GM19043 (cell line): ENCODE measurements around the gene IDH1.
"Not testable (repeated sequence)": the region's sequence is repeated elsewhere in the genome, so short reads cannot be mapped to it uniquely, and the experiment has no call there.

Experiments
- ATAC-seq: cut with Tn5 transposase; IDR thresholded peaks from one replicate; pipeline ENCODE4 v1.9.1; 2021; ENCODE audit warnings: low read depth; ENCODE audit not compliant: unreplicated experiment

IDH1 gene

GRCh38 chr2:208222351-208222750 is 32.5 kb downstream of the IDH1 start:
- no peak for ATAC-seq

GRCh38 chr2:208221873-208222272 is 33.0 kb downstream of the IDH1 start:
- not testable (repeated sequence) for ATAC-seq

DNA sequence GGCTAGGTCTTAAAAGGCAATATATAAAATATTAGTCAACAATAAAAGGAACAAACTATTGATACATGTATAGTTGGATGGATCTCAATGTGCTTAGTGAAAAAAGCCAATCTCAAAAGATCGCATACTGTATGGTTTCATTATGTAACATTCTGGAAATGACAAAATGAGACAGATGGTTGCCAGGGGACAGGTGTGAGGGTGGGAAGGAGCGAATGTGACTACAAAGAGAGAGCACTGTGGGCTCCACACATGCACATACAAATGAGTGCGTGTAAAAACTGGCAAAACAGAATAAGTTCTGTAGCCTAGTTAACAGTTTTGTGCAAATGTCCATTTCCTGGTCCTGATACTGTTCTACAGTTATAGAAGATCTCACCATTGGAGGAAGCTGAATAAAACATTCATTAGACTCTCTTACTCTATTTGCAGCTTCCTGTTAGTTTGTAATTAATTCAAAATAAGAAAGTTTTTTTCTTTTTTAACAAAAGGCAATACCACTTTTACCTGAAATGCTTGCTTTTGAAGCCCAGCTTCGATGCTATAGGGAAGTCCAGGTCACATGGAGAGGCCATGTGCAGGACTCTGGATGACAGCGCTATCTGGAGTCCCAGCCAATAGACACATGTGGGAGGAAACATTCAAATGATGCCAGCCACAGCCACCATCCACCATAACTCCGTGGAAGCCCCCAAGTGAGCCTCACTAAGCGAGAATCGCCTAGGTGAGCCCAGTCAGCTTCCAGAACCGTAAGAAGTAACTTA is 44.0 kb downstream of the IDH1 start:
- ATAC-seq, result no peak

DNA sequence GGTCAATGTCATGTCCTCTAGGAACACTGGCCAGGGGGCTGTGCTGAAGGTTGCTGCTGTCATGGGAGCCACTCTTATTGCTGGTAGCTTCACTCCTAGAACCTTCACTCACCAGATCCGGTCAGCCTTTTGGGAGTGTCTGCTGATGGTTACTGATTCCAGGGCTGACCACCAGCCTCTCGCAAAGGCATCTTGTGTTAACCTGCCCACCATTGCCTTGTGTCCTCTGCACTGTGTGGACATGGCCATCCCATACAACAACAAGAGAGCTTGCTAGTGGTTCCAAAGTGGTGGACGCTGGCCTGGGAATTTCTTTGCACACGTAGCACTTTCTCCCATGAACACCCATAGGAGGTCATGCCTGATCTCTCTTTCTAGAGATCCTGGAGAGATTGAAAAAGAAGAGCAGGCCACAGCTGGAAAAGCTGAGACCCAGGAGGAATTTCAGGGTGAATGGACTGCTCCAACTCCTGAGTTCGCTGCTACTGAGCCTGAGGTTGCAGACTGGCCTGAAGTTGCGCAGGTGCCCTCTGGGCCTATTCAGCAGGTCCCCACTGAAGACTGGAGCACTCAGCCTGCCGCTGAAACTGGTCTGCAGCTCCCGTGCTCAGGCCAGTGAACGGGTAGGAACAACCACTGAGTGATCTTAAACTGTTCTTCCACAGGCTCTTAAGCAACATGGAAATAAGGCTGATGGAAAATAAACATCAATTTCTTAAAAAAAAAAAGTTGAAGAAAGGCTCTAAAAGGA is 46.4 kb downstream of the IDH1 start:
- no peak for ATAC-seq

DNA sequence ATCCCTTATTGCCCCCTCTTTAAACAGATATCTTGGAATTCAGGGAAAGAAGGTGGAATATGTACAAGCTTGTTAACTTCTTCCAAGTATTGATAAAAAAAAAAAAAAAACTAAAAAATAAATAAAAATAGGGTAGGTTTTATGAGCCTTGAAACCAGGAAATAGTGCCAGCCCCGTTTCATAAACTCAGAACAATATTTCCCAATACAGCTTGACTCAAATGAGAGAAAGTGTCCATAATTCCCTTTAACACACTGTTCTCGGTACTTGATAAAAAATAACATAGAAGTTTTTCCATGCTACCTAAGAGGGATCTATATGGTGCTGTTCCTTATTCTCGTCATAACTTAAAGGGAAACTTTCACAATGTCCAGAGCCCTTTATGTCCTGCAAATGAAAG is 47.1 kb downstream of the IDH1 start:
- ATAC-seq, result no peak

GRCh38 chr2:208204166-208204565 is 50.7 kb downstream of the IDH1 start:
- no peak for ATAC-seq

- ATAC-seq, result no peak
Observed at GRCh38 chr2:208195531-208195930, 59.3 kb downstream of the IDH1 start.

GRCh38 chr2:208192611-208193236 is 62.1 kb downstream of the IDH1 start:
- ATAC-seq, result no peak

DNA sequence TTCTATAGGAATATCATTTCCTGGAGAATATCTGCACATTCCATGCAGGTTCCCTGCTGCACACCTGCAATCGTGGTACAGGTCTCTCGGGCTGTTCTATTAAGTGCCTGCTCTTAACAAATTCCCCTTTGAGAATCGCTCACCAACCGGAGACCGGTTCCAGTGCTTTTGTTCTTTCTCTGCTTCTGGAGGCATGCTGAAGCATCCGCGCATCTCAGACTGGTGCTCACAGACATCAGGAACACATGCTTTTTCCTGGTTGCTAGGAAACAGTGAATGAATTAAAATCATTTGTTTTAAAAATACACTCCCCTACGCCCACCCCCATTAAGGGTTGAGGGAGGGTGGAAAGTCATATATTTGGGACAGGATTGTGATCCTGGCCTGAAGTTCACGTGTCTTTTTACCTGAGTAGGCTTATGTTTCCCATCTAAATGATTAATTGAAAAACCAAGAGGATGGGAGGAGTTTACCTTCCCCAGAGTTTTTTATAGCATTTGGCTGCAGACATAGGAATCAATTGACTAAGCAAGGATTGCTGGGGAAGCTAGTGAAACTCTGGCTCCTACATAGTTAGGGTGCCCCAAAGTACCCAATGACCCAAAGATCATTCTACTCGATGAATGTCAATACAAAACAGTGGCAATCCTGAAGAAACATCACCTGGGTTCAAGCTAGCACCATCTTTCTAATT is 64.9 kb downstream of the IDH1 start, which contains the start of gene C2orf80:
C2orf80 (minus strand) TSS at position 221 of the 694 bp plus-strand sequence. CDS start 3,044 bp downstream, outside the sequence.
- ATAC-seq, result no peak

- ATAC-seq, result no peak
Observed at GRCh38 chr2:208189069-208189809, 65.6 kb downstream of the IDH1 start.

- no peak for ATAC-seq
Observed at GRCh38 chr2:208186893-208187292, 68.0 kb downstream of the IDH1 start.

DNA sequence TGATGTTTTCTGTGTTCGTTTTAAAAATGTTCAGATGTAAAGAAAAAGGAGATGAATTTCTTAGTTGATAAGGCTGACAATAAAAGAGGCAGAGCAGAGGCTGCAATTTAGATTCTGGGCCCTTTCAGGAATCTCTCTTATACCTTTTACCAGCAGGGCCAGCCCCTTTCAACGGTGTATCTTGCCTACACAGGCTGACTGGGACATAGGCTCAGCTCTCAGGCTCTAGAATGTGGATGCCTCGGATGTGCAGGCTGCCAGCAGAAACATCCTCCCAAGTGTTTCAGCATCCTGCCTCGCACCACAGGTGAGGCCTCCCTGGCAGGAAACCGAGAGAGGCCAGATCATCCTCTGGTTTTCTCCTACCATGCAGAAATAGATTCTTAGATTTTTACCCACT is 68.4 kb downstream of the IDH1 start:
- no peak for ATAC-seq
